Neuronal stem cell (in vitro differentiated cells): ENCODE measurements around the gene ZNF440.
"Not testable (repeated sequence)": the region's sequence is repeated elsewhere in the genome, so short reads cannot be mapped to it uniquely, and the experiment has no call there.

Experiments used
- DNase-seq: peaks from one replicate; pipeline ENCODE4 v3.0.0-alpha.2; 2013; ENCODE audit warnings: low spot score
- H2AFZ ChIP-seq: one replicate; pipeline ENCODE4 v1.6.1; 2013; ENCODE audit warnings: mild to moderate bottlenecking, low read length, inconsistent platforms
- H2AK5ac ChIP-seq: 2 replicates; pipeline ENCODE4 v1.6.1; 2013; ENCODE audit warnings: low read depth, mild to moderate bottlenecking, inconsistent platforms, low read length, moderate library complexity, mixed read lengths
- H2BK120ac ChIP-seq: 2 replicates; pipeline ENCODE4 v1.6.1; 2013; ENCODE audit warnings: low read depth, mild to moderate bottlenecking, inconsistent platforms, low read length, moderate library complexity, mixed read lengths
- H2BK12ac ChIP-seq: one replicate; pipeline ENCODE4 v1.6.1; 2013; ENCODE audit warnings: low read length, inconsistent platforms
- H2BK15ac ChIP-seq: 2 replicates; pipeline ENCODE4 v1.6.1; 2013; ENCODE audit warnings: mild to moderate bottlenecking, low read length, inconsistent platforms, mixed read lengths
- H2BK5ac ChIP-seq: one replicate; pipeline ENCODE4 v1.6.1; 2013; ENCODE audit warnings: inconsistent platforms, mild to moderate bottlenecking, low read length, moderate library complexity
- H3K14ac ChIP-seq: one replicate; pipeline ENCODE4 v1.6.1; 2013; ENCODE audit warnings: low read length, inconsistent platforms
- H3K18ac ChIP-seq: 2 replicates; pipeline ENCODE4 v1.6.1; 2013; ENCODE audit warnings: low read length, inconsistent platforms
- H3K23ac ChIP-seq: 2 replicates; pipeline ENCODE4 v1.6.1; 2013; ENCODE audit warnings: low read depth, mild to moderate bottlenecking, mixed read lengths, low read length, inconsistent platforms; ENCODE audit not compliant: poor library complexity
- H3K27ac ChIP-seq: replicated peaks from 3 replicates; pipeline ENCODE4 v1.5.1; 2013; ENCODE audit warnings: low read length, inconsistent platforms
- H3K27me3 ChIP-seq, 3 experiments: 2 replicates each; pipeline ENCODE4 v1.6.1; 2013; ENCODE audit warnings: low read length in 3 of 3, mild to moderate bottlenecking in 2 of 3, inconsistent platforms in 1 of 3, low read depth in 1 of 3, mixed read lengths in 1 of 3, moderate library complexity in 1 of 3; ENCODE audit not compliant: control insufficient read depth in 3 of 3, insufficient read depth in 3 of 3
- H3K36me3 ChIP-seq, 2 donors: replicated peaks in 1 of 2; 2 replicates each; pipeline ENCODE4 v1.6.1; 2013; ENCODE audit warnings: low read length in 2 of 2; ENCODE audit not compliant: control insufficient read depth in 2 of 2, insufficient read depth in 2 of 2
- H3K4ac ChIP-seq: 2 replicates; pipeline ENCODE4 v1.6.1; 2013; ENCODE audit warnings: inconsistent platforms, mild to moderate bottlenecking, low read length, moderate library complexity
- H3K4me1 ChIP-seq, 2 donors: 1 replicate in 1 of 2; 2 replicates in 1 of 2; pipeline ENCODE4 v1.6.1; 2013; ENCODE audit warnings: low read length in 2 of 2, low read depth in 1 of 2; ENCODE audit not compliant: control insufficient read depth in 2 of 2, insufficient read depth in 1 of 2
- H3K4me2 ChIP-seq: one replicate; pipeline ENCODE4 v1.6.1; 2013; ENCODE audit warnings: mild to moderate bottlenecking, low read length, inconsistent platforms; ENCODE audit not compliant: insufficient read depth, poor library complexity, severe bottlenecking
- H3K4me3 ChIP-seq, 2 donors: 2 replicates each; pipeline ENCODE4 v1.5.1; 2013; ENCODE audit warnings: low read length in 2 of 2, mild to moderate bottlenecking in 2 of 2, inconsistent platforms in 1 of 2, moderate library complexity in 1 of 2
- H3K79me1 ChIP-seq: one replicate; pipeline ENCODE4 v1.6.1; 2013; ENCODE audit warnings: low read depth, mild to moderate bottlenecking, inconsistent platforms, low read length, moderate library complexity
- H3K9ac ChIP-seq: one replicate; pipeline ENCODE4 v1.6.1; 2013; ENCODE audit warnings: mild to moderate bottlenecking, low read depth, low read length, inconsistent platforms; ENCODE audit not compliant: poor library complexity
- H3K9me3 ChIP-seq, 2 donors: replicated peaks in 1 of 2; 2 replicates each; pipeline versions ENCODE3 to v1.6.1; 2013; ENCODE audit warnings: low read length in 2 of 2, mild to moderate bottlenecking in 2 of 2, inconsistent platforms in 1 of 2, low read depth in 1 of 2, mixed read lengths in 1 of 2, moderate library complexity in 1 of 2; ENCODE audit not compliant: control insufficient read depth in 2 of 2, insufficient read depth in 1 of 2
- H4K8ac ChIP-seq: one replicate; pipeline ENCODE4 v1.6.1; 2013; ENCODE audit warnings: low read depth, mild to moderate bottlenecking, inconsistent platforms, low read length, moderate library complexity
- H4K91ac ChIP-seq: one replicate; pipeline ENCODE4 v1.6.1; 2013; ENCODE audit warnings: low read length, low read depth, mild to moderate bottlenecking, inconsistent platforms; ENCODE audit not compliant: poor library complexity
- whole genome bisulfite sequencing, 2 donors: extraction: QIAGEN DNeasy Blood & Tissue Kit; methylation state at CpG; one replicate each; pipeline ENCODE4 v1.1.7; 2013; ENCODE audit warnings: missing lambda C conversion rate in 2 of 2, mixed read lengths in 1 of 2; ENCODE audit not compliant: insufficient read length in 2 of 2, insufficient replicate concordance in 1 of 2; ENCODE audit errors: extremely low coverage in 2 of 2; 5-methylcytosine and 5-hydroxymethylcytosine counted together

ZNF440 gene

GRCh38 chr19:11873762-11874161 is 59.7 kb downstream of the ZNF440 start:
- no peak overlapping the region for H2AK5ac ChIP-seq
- H3K27ac ChIP-seq: no peak overlapping the region
- no peak overlapping the region for H3K14ac ChIP-seq
- no peak overlapping the region for H3K4ac ChIP-seq
- no peaks in the 10 kb centered on the region for H3K4me1 ChIP-seq
- H3K4me2 ChIP-seq: no peak overlapping the region
- H3K27me3 ChIP-seq: no peaks in the 10 kb centered on the region
- no peak overlapping the region for H2AFZ ChIP-seq
- no CpG with 5 or more reads among the region's 1 CpG for WGBS, 2 donors
- H3K9ac ChIP-seq: no peak overlapping the region
- H3K9me3 ChIP-seq: peaks cover 10 to 13% of the 10 kb centered on the region in 2 donors
- H4K8ac ChIP-seq: no peak overlapping the region
- H2BK12ac ChIP-seq: no peak overlapping the region
- no peak overlapping the region for H3K18ac ChIP-seq
- no peak overlapping the region for H2BK5ac ChIP-seq
- no peak overlapping the region for H2BK120ac ChIP-seq
- H2BK15ac ChIP-seq: no peak overlapping the region
- H3K4me3 ChIP-seq: no peak overlapping the region
- H4K91ac ChIP-seq: no peak overlapping the region
- DNase-seq: no peak
- H3K23ac ChIP-seq: no peak overlapping the region
- no peaks in the 10 kb centered on the region for H3K36me3 ChIP-seq
- H3K79me1 ChIP-seq: no peaks in the 10 kb centered on the region

GRCh38 chr19:11879687-11880266 is 65.7 kb downstream of the ZNF440 start:
- not testable (repeated sequence) for H3K23ac ChIP-seq, H3K4me2 ChIP-seq, H3K4me3 ChIP-seq, H3K4me1 ChIP-seq, H2AFZ ChIP-seq, H2BK12ac ChIP-seq, H4K91ac ChIP-seq, H3K27me3 ChIP-seq, H3K79me1 ChIP-seq, H2AK5ac ChIP-seq, H3K36me3 ChIP-seq, H3K14ac ChIP-seq, H3K4ac ChIP-seq, H2BK5ac ChIP-seq, H3K18ac ChIP-seq, H3K9ac ChIP-seq, H3K27ac ChIP-seq, H4K8ac ChIP-seq, H2BK120ac ChIP-seq, H2BK15ac ChIP-seq, DNase-seq
- H3K9me3 ChIP-seq: peaks cover 6 to 15% of the 10 kb centered on the region in 2 donors
- no CpG with 5 or more reads among the region's 16 CpGs for WGBS, 2 donors

GRCh38 chr19:11880598-11880997 is 66.5 kb downstream of the ZNF440 start:
- Histone ChIP-seq H3K27me3 (no peaks in the 10 kb centered on the region), H2AK5ac (no peak overlapping the region), H2BK120ac (no peak overlapping the region), H3K79me1 (no peaks in the 10 kb centered on the region), H2AFZ (no peak overlapping the region), H3K4me2 (no peak overlapping the region), H3K9me3 (peaks cover 6 to 19% of the 10 kb centered on the region in 2 donors), H3K36me3 (no peaks in the 10 kb centered on the region), H3K18ac (peak overlapping the region; percentile 57), H3K23ac (no peak overlapping the region), H3K4ac (no peak overlapping the region), H3K4me1 (no peaks in the 10 kb centered on the region), H2BK5ac (peak overlapping the region; percentile 13), H4K91ac (no peak overlapping the region), H3K27ac (no peak overlapping the region), H3K14ac (no peak overlapping the region), H2BK15ac (no peak overlapping the region), H3K9ac (no peak overlapping the region), H2BK12ac (no peak overlapping the region), H3K4me3 (no peak overlapping the region), H4K8ac (no peak overlapping the region)
- no peak for DNase-seq
- no CpG with 5 or more reads among the region's 12 CpGs for WGBS, 2 donors

GRCh38 chr19:11881151-11881800 is 67.2 kb downstream of the ZNF440 start:
- no CpG with 5 or more reads among the region's 10 CpGs for WGBS, 2 donors
- Histone ChIP-seq H2AFZ (no peak overlapping the region), H3K14ac (no peak overlapping the region), H2AK5ac (no peak overlapping the region), H2BK120ac (no peak overlapping the region), H2BK15ac (no peak overlapping the region), H3K4ac (no peak overlapping the region), H3K23ac (no peak overlapping the region), H3K4me1 (no peaks in the 10 kb centered on the region), H3K18ac (peak overlapping the region; percentile 57), H3K27ac (no peak overlapping the region), H4K91ac (no peak overlapping the region), H2BK5ac (peak overlapping the region; percentile 13), H3K36me3 (no peaks in the 10 kb centered on the region), H3K9ac (no peak overlapping the region), H2BK12ac (no peak overlapping the region), H3K4me2 (no peak overlapping the region), H4K8ac (no peak overlapping the region), H3K4me3 (no peak overlapping the region), H3K27me3 (no peaks in the 10 kb centered on the region), H3K79me1 (no peaks in the 10 kb centered on the region), H3K9me3 (peaks cover 6 to 21% of the 10 kb centered on the region in 2 donors)
- DNase-seq: peak; percentile 62
